K562 (cell line): ENCODE measurements around the gene NAA11. TPM values are rescaled to one million over a fixed set of nuclear protein-coding genes. Genes with fewer than 3 reads are reported as not detected.

Source experiments
- CAMTA2 ChIP-seq: fragments of 250-450 bp; sonication (Bioruptor Pico); conservative IDR thresholded peaks from 2 replicates; pipeline ENCODE4 v1.5.1; 2022
- GABPB1 ChIP-seq: sonication (generic); formaldehyde crosslinking; IDR thresholded peaks from 2 replicates; pipeline ENCODE4 v1.8.0; 2022; ENCODE audit warnings: mild to moderate bottlenecking, missing genetic modification reagents
- HDGF ChIP-seq: fragments of 450-650 bp; IDR thresholded peaks from 2 replicates; pipeline ENCODE4 v1.6.1; 2016
- KDM4B ChIP-seq, 2 experiments: fragments of 450-650 bp in 1 of 2; sonication (generic) in 1 of 2; IDR thresholded peaks; 2 replicates each; pipeline ENCODE4 v1.6.1; 2016 to 2017; ENCODE audit warnings: borderline replicate concordance in 2 of 2, antibody characterized with exemption in 1 of 2, low read depth in 1 of 2, mild to moderate bottlenecking in 1 of 2
- MXI1 ChIP-seq: IDR thresholded peaks from 2 replicates; pipeline ENCODE4 v1.6.1; 2011; ENCODE audit warnings: low read depth, mild to moderate bottlenecking, improper control_type of control experiment, low read length
- NCOA1 ChIP-seq: fragments of 450-650 bp; IDR thresholded peaks from 2 replicates; pipeline ENCODE4 v1.6.1; 2016; ENCODE audit warnings: low read depth
- RAD21 ChIP-seq, 2 experiments: fragments of 250-450 bp in 1 of 2; fragments of 450-650 bp in 1 of 2; sonication (Bioruptor Pico) in 1 of 2; formaldehyde crosslinking in 1 of 2; IDR thresholded peaks in 1 of 2; conservative IDR thresholded peaks in 1 of 2; 2 replicates each; pipeline versions ENCODE4 v1.4.0 to v1.8.0; 2020 to 2022; ENCODE audit warnings: mild to moderate bottlenecking in 2 of 2, moderate library complexity in 1 of 2
- TCF3 ChIP-seq: sonication (generic); formaldehyde crosslinking; IDR thresholded peaks from 2 replicates; pipeline ENCODE4 v1.4.0; 2020; ENCODE audit warnings: mild to moderate bottlenecking, missing genetic modification reagents
- ZNF253 ChIP-seq: fragments of 250-450 bp; sonication (Bioruptor Pico); conservative IDR thresholded peaks from 2 replicates; pipeline ENCODE4 v1.6.1; 2021; ENCODE audit warnings: mild to moderate bottlenecking
- polyA plus RNA-seq, 8 experiments: library from polyadenylated mRNA; depleted of rRNA in 4 of 8; stranded (reverse) in 5 of 8; unstranded in 3 of 8; fragments of >200 nt; fragmentation: Nextera tagmentation in 2 of 8; fragmentation: Illumina TruSeq in 1 of 8; extraction: Ambion mirVana in 2 of 8; extraction: Trizol in 1 of 8; gene quantifications; 2 replicates each; pipeline versions ENCODE4 v1.2.1 to v1.2.3, GENCODE V29; 2011 to 2014; ENCODE audit warnings: inconsistent platforms in 1 of 8, missing spikeins in 1 of 8
- total RNA-seq, 7 experiments: library from RNA; depleted of rRNA in 6 of 7; stranded (reverse); fragments of >200 nt in 6 of 7; fragmentation: Illumina TruSeq in 2 of 7; extraction: Trizol in 2 of 7; gene quantifications; 2 replicates each; pipeline versions ENCODE4 v1.2.1 to v1.2.3, GENCODE V29; 2011 to 2021; ENCODE audit warnings: low replicate concordance in 1 of 7
- TF ChIP-seq, protein P1 (sequence below), 2 experiments: fragments of 450-650 bp in 1 of 2; IDR thresholded peaks; 2 replicates each; pipeline ENCODE4 v1.6.1; 2011 to 2017; ENCODE audit warnings: low read depth in 2 of 2, antibody characterized with exemption in 1 of 2, borderline replicate concordance in 1 of 2, low read length in 1 of 2, mild to moderate bottlenecking in 1 of 2, mixed read lengths in 1 of 2; ENCODE audit not compliant: control insufficient read depth in 1 of 2
- TF ChIP-seq, protein P2 (sequence below): fragments of 200-400 bp; formaldehyde crosslinking; IDR thresholded peaks from 2 replicates; pipeline ENCODE4 v1.6.1; 2017; ENCODE audit warnings: mild to moderate bottlenecking, low read depth, low read length, moderate library complexity

Gene NAA11
- total and polyA plus RNA-seq, 9 of the 15 experiments (the other 6 are each of a cell fraction or from before 2014, with no cell fraction given): 17.1 to 34.6 (median 23.1) TPM

DNA sequence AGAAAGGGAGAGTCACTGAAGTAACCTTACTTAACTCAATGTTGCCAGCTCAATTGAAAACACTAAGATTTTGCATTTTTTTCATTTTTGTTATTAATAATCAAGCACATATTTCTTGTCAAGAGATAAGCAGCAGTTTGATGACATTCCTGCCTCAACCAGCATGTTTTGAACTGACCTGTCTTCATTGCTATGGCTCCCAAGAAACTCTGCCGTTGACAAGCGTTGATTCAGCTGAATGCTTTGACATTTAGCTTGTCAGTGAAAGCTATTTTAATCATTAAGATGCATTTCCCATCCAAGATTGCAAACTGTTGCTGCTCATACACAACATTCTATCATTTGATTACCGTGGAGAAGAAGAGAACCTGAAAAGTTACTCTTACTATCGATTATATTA is 5.9 kb downstream of the NAA11 start (continued):
- TF ChIP-seq, protein P1, sequence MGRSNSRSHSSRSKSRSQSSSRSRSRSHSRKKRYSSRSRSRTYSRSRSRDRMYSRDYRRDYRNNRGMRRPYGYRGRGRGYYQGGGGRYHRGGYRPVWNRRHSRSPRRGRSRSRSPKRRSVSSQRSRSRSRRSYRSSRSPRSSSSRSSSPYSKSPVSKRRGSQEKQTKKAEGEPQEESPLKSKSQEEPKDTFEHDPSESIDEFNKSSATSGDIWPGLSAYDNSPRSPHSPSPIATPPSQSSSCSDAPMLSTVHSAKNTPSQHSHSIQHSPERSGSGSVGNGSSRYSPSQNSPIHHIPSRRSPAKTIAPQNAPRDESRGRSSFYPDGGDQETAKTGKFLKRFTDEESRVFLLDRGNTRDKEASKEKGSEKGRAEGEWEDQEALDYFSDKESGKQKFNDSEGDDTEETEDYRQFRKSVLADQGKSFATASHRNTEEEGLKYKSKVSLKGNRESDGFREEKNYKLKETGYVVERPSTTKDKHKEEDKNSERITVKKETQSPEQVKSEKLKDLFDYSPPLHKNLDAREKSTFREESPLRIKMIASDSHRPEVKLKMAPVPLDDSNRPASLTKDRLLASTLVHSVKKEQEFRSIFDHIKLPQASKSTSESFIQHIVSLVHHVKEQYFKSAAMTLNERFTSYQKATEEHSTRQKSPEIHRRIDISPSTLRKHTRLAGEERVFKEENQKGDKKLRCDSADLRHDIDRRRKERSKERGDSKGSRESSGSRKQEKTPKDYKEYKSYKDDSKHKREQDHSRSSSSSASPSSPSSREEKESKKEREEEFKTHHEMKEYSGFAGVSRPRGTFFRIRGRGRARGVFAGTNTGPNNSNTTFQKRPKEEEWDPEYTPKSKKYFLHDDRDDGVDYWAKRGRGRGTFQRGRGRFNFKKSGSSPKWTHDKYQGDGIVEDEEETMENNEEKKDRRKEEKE (IDR thresholded peaks at IDR 0.05; ENCODE audit: borderline replicate concordance in 1 of 2, control insufficient read depth in 1 of 2, low read depth in 2 of 2, low read length in 1 of 2): no peak
- TF ChIP-seq ZNF253 (CRISPR knock-in tag): no peak
- TF ChIP-seq RAD21 (CRISPR knock-in tag; conservative IDR thresholded peaks at IDR 0.05 in 1 of 2, IDR thresholded peaks at IDR 0.05 in 1 of 2): no peak
- no peak for TF ChIP-seq KDM4B (IDR thresholded peaks at IDR 0.05; ENCODE audit: borderline replicate concordance in 2 of 2, low read depth in 1 of 2)
- no peak for TF ChIP-seq NCOA1
- no peak for TF ChIP-seq CAMTA2 (CRISPR knock-in tag)
- TF ChIP-seq GABPB1 (CRISPR knock-in tag): no peak
- TF ChIP-seq TCF3 (CRISPR knock-in tag): no peak
- TF ChIP-seq, protein P2, sequence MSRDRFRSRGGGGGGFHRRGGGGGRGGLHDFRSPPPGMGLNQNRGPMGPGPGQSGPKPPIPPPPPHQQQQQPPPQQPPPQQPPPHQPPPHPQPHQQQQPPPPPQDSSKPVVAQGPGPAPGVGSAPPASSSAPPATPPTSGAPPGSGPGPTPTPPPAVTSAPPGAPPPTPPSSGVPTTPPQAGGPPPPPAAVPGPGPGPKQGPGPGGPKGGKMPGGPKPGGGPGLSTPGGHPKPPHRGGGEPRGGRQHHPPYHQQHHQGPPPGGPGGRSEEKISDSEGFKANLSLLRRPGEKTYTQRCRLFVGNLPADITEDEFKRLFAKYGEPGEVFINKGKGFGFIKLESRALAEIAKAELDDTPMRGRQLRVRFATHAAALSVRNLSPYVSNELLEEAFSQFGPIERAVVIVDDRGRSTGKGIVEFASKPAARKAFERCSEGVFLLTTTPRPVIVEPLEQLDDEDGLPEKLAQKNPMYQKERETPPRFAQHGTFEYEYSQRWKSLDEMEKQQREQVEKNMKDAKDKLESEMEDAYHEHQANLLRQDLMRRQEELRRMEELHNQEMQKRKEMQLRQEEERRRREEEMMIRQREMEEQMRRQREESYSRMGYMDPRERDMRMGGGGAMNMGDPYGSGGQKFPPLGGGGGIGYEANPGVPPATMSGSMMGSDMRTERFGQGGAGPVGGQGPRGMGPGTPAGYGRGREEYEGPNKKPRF: no peak
- TF ChIP-seq HDGF: no peak
- no peak for TF ChIP-seq MXI1
